BLaER1 (cell line): Measurements from ENCODE around the gene SYNCRIP.
"Not testable (repeated sequence)": the region's sequence is repeated elsewhere in the genome, so short reads cannot be mapped to it uniquely, and the experiment has no call there.

ENCODE experiments used
- H3K27ac ChIP-seq: shearing (Covaris generic); formaldehyde crosslinking; 2 replicates; pipeline ENCODE4 v1.8.1; 2022
- H3K27me3 ChIP-seq: shearing (Covaris generic); formaldehyde crosslinking; 2 replicates; pipeline ENCODE4 v1.8.1; 2022
- H3K36me3 ChIP-seq: shearing (Covaris generic); formaldehyde crosslinking; 2 replicates; pipeline ENCODE4 v1.8.1; 2022
- H3K4me1 ChIP-seq: shearing (Covaris generic); formaldehyde crosslinking; 2 replicates; pipeline ENCODE4 v1.8.1; 2022
- H3K4me2 ChIP-seq: shearing (Covaris generic); formaldehyde crosslinking; 2 replicates; pipeline ENCODE4 v1.8.1; 2022
- H3K4me3 ChIP-seq: shearing (Covaris generic); formaldehyde crosslinking; 2 replicates; pipeline ENCODE4 v1.8.1; 2022
- H3K9ac ChIP-seq: shearing (Covaris generic); formaldehyde crosslinking; 2 replicates; pipeline ENCODE4 v1.8.1; 2022
- H3K9me3 ChIP-seq: shearing (Covaris generic); formaldehyde crosslinking; 2 replicates; pipeline ENCODE4 v1.8.1; 2022
- H4K20me1 ChIP-seq: shearing (Covaris generic); formaldehyde crosslinking; 2 replicates; pipeline ENCODE4 v1.8.1; 2022
- Cebpa-rat ChIP-seq: shearing (Covaris generic); IDR thresholded peaks from 2 replicates; pipeline ENCODE4 v1.8.1; 2022

SYNCRIP gene

DNA sequence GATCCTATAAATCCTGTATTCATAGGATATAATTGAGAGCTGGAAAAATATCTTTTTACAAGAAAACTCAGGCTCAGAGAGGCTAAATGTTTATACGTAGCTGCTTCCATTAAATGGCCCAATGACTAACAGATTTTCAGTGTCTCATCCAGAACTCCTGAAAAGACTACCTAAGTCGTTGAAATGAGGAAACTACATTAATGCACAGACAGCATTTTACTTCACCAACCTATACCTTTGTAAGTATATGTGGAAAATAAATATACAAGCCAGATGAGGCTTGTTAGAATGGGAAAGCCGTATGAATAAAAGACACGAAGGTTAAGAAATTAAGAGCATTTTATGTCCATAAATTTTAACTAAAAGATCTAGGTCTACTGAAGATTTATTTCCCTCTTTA lies 40.6 kb downstream of the SYNCRIP start:
- Histone ChIP-seq H4K20me1 (0 out of 2 replicates have a peak, but pooled peaks cover 4% of the 10 kb centered on the region), H3K4me1 (no peaks in the 10 kb centered on the region), H3K27ac (no peak overlapping the region), H3K4me3 (no peak overlapping the region), H3K36me3 (no peaks in the 10 kb centered on the region), H3K27me3 (no peaks in the 10 kb centered on the region), H3K9me3 (no peaks in the 10 kb centered on the region), H3K9ac (no peak overlapping the region), H3K4me2 (no peak overlapping the region)
- TF ChIP-seq Cebpa-rat, result no peak

DNA sequence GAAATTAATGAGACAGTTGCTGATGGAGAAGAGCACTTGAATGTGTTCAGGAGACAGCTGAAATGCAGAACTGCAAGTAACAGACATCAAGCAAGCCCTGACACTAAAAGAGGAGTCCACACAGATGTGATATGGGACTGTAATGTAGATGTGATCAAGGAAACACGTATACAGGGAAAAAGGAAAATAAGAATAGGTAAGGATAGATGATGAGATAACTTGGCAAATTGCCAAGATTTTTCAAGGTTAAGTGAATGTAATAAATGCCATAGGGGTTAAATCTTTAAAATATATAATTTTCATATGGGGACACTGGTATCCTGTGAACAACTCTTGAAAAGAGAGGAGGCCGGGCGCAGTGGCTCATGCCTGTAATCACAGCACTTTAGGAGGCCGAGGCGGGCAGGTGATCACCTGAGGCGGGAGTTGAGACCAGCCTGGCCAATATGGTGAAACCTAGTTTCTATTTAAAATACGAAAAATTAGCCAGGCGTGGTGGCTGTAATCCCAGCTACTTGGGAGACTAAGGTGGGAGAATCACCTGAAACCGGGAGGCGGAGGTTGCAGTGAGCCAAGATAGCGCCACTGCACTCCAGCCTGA lies 41.9 kb downstream of the SYNCRIP start:
- H3K9ac ChIP-seq, result no peak overlapping the region
- no peak overlapping the region for H3K4me3 ChIP-seq
- 0 out of 2 replicates have a peak, but pooled peaks cover 4% of the 10 kb centered on the region for H4K20me1 ChIP-seq
- no peak overlapping the region for H3K4me2 ChIP-seq
- H3K4me1 ChIP-seq, result no peaks in the 10 kb centered on the region
- no peaks in the 10 kb centered on the region for H3K36me3 ChIP-seq
- no peaks in the 10 kb centered on the region for H3K9me3 ChIP-seq
- no peaks in the 10 kb centered on the region for H3K27me3 ChIP-seq
- TF ChIP-seq Cebpa-rat, result no peak
- no peak overlapping the region for H3K27ac ChIP-seq

DNA sequence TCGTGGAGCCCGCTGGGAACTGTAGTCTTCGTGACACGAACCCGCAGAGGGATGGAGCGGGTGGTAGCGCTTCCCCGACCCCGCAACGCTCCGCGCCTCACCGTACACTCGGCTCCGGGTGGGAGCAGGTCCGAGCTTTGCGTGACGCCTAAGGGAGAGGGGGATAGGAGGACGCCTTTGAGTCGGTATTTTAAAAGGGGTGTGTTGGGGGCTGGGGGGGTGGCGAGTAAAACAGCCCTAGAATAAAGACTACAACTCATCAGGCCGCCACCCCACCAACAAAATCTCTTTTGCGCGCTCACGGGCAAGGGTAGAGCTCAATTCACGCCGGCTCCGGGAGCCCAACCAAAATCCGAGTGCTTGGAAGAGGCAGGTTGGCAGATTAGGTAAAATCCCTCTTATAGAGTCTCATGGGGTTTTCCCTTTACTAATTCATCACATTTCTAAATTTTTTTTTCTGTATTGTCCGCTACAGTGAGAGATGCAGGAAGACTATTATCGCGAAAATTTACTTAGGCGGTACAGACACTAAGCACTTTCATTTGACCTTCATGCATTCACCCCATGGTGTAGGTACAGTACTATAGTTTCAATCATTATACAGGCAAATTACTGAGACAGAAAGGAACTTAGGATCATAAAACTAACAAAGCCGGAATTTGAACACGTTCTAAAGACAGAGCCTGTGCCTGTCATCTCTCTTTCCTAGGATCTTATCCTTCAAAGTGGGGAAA lies 48.3 kb downstream of the SYNCRIP start:
- Histone ChIP-seq H3K4me2 (peak overlapping the region; percentile 67), H3K27ac (peak overlapping the region; percentile 79; the same call in 1 of the 2 replicates), H3K9me3 (peaks cover 14% of the 10 kb centered on the region; the same call in 1 of the 2 replicates), H4K20me1 (no peaks in the 10 kb centered on the region), H3K4me1 (peaks cover 11% of the 10 kb centered on the region; the same call in 1 of the 2 replicates), H3K27me3 (no peaks in the 10 kb centered on the region), H3K4me3 (peak overlapping the region; percentile 76), H3K9ac (peak overlapping the region; percentile 84), H3K36me3 (peaks cover 8% of the 10 kb centered on the region; the same call in 1 of the 2 replicates)
- no peak for TF ChIP-seq Cebpa-rat

DNA sequence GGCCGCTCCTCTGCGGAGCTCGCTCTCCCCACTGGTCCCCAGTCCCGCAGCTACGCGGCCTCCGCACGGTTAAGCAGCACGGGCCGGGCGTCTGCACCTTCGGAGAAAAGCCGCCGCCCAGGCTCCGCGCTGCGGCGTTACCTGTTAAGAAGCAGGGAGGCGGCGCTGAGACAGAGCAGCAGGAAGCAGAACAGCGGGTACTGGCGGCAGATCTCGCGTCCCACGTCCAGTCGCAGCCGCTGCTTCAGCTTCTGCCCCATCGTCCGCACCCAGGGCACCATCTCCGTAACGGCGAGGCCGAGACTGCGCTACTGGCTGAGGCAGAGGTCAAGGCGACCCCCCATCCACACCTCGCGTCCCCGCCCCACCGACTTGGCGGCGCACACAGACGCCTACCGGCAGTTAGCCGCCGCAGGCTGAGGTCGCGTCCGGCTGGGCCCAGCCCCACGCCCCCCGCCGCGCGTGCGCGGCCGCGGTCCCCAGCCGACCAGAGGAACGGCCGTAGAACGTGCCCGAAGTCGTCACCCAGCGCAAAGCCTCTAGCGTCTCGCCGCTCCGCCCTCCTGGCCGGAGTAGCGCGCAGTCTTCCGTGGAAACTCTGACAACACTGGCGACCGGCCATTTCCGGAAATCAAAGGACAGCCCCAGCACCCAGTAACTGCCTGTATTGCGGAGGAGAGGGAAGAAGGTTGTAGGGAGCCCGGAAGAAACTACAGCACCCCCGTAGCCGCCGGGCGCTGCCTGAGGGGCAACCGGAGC lies 49.1 kb downstream of the SYNCRIP start, which contains the start of gene SNX14:
Gene SNX14, minus strand, starts transcription at position 421 of the 759 bp plus-strand sequence. Its CDS starts 140 bp downstream, at position 281.
- peak within 1 kb of the TSS; percentile 79 for H3K27ac ChIP-seq
- H3K9me3 ChIP-seq, result peaks cover 21% of the 10 kb centered on the region
- no peaks in the 10 kb centered on the region for H3K27me3 ChIP-seq
- H3K36me3 ChIP-seq, result peaks cover 11% of the 10 kb centered on the region; the same call in 1 of the 2 replicates
- peak within 1 kb of the TSS; percentile 76 for H3K4me3 ChIP-seq
- no peak for TF ChIP-seq Cebpa-rat
- peak within 1 kb of the TSS; percentile 67 for H3K4me2 ChIP-seq
- H3K4me1 ChIP-seq, result peaks cover 11% of the 10 kb centered on the region; the same call in 1 of the 2 replicates
- no peaks in the 10 kb centered on the region for H4K20me1 ChIP-seq
- H3K9ac ChIP-seq, result peak within 1 kb of the TSS; percentile 84

DNA sequence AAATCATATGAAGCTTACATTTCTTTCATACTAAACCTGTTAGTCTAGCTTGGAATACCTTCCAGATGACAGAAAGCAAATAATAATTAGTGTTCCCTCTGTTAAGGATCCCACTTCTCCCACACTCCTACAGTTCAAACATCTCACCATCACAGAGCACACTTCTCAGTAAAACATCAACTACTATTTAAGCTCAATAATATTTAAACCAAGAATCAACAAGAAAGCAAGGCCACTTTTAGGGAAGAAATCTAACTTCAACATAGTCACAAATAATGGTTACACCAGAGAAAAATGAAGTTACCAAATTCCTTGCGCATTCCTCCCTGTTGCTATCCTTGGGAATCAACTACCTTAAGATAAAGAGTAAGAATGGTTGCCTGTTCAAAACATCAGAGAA lies 50.7 kb downstream of the SYNCRIP start:
- no peak for TF ChIP-seq Cebpa-rat
- peaks cover 11% of the 10 kb centered on the region; the same call in 1 of the 2 replicates for H3K36me3 ChIP-seq
- no peak overlapping the region for H3K9ac ChIP-seq
- H3K4me1 ChIP-seq, result peaks cover 11% of the 10 kb centered on the region; the same call in 1 of the 2 replicates
- peak overlapping the region; percentile 67 for H3K4me2 ChIP-seq
- peaks cover 25% of the 10 kb centered on the region for H3K9me3 ChIP-seq
- no peak overlapping the region for H3K27ac ChIP-seq
- no peaks in the 10 kb centered on the region for H3K27me3 ChIP-seq
- no peaks in the 10 kb centered on the region for H4K20me1 ChIP-seq
- peak overlapping the region; percentile 76; the same call in 1 of the 2 replicates for H3K4me3 ChIP-seq

DNA sequence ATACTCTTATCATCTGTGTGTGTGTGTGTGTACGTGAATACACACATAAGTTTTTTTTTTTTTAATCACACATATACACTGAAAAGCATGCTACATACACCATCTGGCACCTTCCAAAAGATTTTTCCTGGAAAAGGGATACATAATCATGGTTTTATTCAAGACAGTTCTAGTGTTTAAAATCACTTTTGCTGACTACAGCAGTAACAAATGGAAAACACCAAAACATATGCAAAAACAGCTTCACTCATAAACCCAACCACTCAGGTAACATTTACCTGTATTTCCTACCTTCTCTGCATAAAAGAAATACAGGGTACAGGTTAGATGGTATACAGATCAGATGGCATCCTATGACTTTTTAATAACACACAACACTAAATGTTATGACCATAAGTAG lies 51.5 kb downstream of the SYNCRIP start:
- H3K36me3 ChIP-seq, result peaks cover 11% of the 10 kb centered on the region; the same call in 1 of the 2 replicates
- no peak overlapping the region for H3K9ac ChIP-seq
- no peak for TF ChIP-seq Cebpa-rat
- H3K4me1 ChIP-seq, result peaks cover 11% of the 10 kb centered on the region; the same call in 1 of the 2 replicates
- no peaks in the 10 kb centered on the region for H3K27me3 ChIP-seq
- no peak overlapping the region for H3K4me3 ChIP-seq
- no peak overlapping the region for H3K4me2 ChIP-seq
- H3K9me3 ChIP-seq, result peaks cover 25% of the 10 kb centered on the region
- no peak overlapping the region for H3K27ac ChIP-seq
- H4K20me1 ChIP-seq, result no peaks in the 10 kb centered on the region

DNA sequence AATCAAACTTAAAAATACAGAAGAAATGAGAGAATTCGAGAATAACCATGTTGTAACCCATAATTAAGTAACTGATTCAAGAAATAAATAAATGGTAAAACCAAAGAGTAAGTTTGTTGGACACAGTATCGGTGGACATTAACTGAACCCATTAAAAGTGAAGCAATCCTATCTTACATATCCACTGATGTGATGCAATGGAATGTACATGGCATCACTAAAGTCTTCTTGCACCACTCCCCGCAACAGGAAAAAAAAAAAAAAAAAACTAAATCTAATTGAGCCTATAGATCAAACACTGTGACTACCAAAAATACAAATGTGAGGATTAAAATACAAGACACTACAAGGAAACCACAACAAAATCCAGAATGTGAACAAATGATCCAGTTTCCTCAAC lies 56.9 kb downstream of the SYNCRIP start:
- H3K27ac ChIP-seq, result no peak overlapping the region
- H3K4me3 ChIP-seq, result no peak overlapping the region
- H4K20me1 ChIP-seq, result peaks cover 6% of the 10 kb centered on the region; the same call in 1 of the 2 replicates
- H3K4me1 ChIP-seq, result no peaks in the 10 kb centered on the region
- H3K36me3 ChIP-seq, result peaks cover 16% of the 10 kb centered on the region; the same call in 1 of the 2 replicates
- no peak overlapping the region for H3K4me2 ChIP-seq
- peaks cover 48% of the 10 kb centered on the region for H3K9me3 ChIP-seq
- no peak for TF ChIP-seq Cebpa-rat
- H3K27me3 ChIP-seq, result no peaks in the 10 kb centered on the region
- no peak overlapping the region for H3K9ac ChIP-seq

DNA sequence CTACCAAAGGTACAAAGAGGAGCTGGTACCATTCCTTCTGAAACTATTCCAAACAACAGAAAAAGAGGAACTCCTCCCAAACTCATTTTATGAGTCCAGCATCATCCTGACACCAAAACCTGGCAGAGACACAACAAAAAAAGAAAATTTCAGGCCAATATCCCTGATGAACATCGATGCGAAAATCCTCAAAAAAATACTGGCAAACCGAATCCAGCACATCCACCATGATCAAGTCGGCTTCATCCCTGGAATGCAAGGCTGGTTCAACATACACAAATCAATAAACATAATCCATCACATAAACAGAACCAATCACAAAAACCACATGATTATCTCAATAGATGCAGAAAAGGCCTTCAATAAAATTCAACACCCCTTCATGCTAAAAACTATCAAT lies 59.9 kb downstream of the SYNCRIP start:
- not testable (repeated sequence) for H3K4me1 ChIP-seq, H3K27me3 ChIP-seq, H3K9ac ChIP-seq, H3K4me3 ChIP-seq, H3K4me2 ChIP-seq, H3K27ac ChIP-seq
- Histone ChIP-seq H3K9me3 (peaks cover 28% of the 10 kb centered on the region), H3K36me3 (peaks cover 13% of the 10 kb centered on the region; the same call in 1 of the 2 replicates), H4K20me1 (peaks cover 32% of the 10 kb centered on the region; the same call in 1 of the 2 replicates)

DNA sequence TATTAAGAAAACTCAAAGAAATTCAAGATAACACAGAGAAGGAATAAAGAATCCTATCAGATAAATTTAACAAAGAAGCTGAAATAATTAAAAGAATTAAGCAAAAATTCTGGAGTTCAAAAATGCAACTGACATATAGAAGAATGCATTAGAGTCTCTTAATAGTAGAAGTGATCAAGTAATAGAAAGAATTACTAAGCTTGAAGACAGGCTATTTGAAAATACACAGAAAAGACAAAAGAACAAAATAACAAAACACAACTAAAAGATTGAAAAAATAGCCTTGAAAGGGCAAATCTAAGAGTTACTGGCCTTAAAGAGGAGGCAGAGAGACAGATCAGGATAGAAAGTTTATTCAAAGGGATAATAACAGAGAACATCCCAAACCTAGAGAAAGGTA lies 61.1 kb downstream of the SYNCRIP start:
- H3K4me2 ChIP-seq, result no peak overlapping the region
- H3K4me3 ChIP-seq, result no peak overlapping the region
- peaks cover 32% of the 10 kb centered on the region; the same call in 1 of the 2 replicates for H4K20me1 ChIP-seq

More for the DNA sequence above, 61.1 kb downstream of the SYNCRIP start:
- Histone ChIP-seq H3K27ac (no peak overlapping the region), H3K27me3 (no peaks in the 10 kb centered on the region), H3K36me3 (peaks cover 13% of the 10 kb centered on the region; the same call in 1 of the 2 replicates), H3K9ac (no peak overlapping the region), H3K4me1 (no peaks in the 10 kb centered on the region), H3K9me3 (peaks cover 26% of the 10 kb centered on the region)
- no peak for TF ChIP-seq Cebpa-rat
